Left lung (tissue), 10 donors: ENCODE measurements around the gene GCC2. TPM values are rescaled to one million over a fixed set of nuclear protein-coding genes. Genes with fewer than 3 reads are reported as not detected.

ENCODE experiments used
- ATAC-seq: fragments of 200-7000 bp; cut with Tn5 transposase; one replicate; pipeline ENCODE4 v1.9.1; 2020; ENCODE audit warnings: moderate library complexity
- DNase-seq, 4 donors: peaks; one replicate each; pipeline ENCODE4 v3.0.0-alpha.2; 2013 to 2020
- H3K27ac ChIP-seq, 2 donors: fragments of 200-600 bp; sonication (generic) in 1 of 2; one replicate each; pipeline versions ENCODE4 v1.5.0 to v1.8.0; 2020 to 2021
- H3K27me3 ChIP-seq, 2 donors: fragments of 200-600 bp; sonication (generic) in 1 of 2; one replicate each; pipeline versions ENCODE4 v1.5.0 to v1.8.0; 2020 to 2021
- H3K36me3 ChIP-seq, 2 donors: fragments of 200-600 bp; sonication (generic) in 1 of 2; one replicate each; pipeline versions ENCODE4 v1.5.0 to v1.8.0; 2020 to 2021
- H3K4me1 ChIP-seq, 2 donors: fragments of 200-600 bp; one replicate each; pipeline ENCODE4 v1.8.0; 2021
- H3K4me3 ChIP-seq, 2 donors: fragments of 200-600 bp; sonication (generic) in 1 of 2; one replicate each; pipeline versions ENCODE4 v1.5.0 to v1.8.0; 2020 to 2021; ENCODE audit warnings: mild to moderate bottlenecking in 1 of 2
- H3K9me3 ChIP-seq, 2 donors: fragments of 200-600 bp; sonication (generic) in 1 of 2; one replicate each; pipeline versions ENCODE4 v1.5.0 to v1.8.0; 2020 to 2021
- CTCF ChIP-seq, 2 donors: fragments of 200-600 bp; sonication (generic) in 1 of 2; IDR thresholded peaks; one replicate each; pipeline versions ENCODE4 v1.5.0 to v1.8.0; 2021; ENCODE audit warnings: antibody characterized with exemption in 2 of 2
- intact Hi-C, 2 donors: fragments of 100-400 bp; cut with DNase I; formaldehyde crosslinking; loops; one replicate each; pipeline versions ENCODE4 v1.11.2 to v1.14.2; 2022
- polyA plus RNA-seq, 6 donors: library from polyadenylated mRNA; unstranded; fragments of 120-200 nt; gene quantifications; one replicate each; pipeline ENCODE4 v1.2.1, GENCODE V29; 2013; ENCODE audit not compliant: insufficient read length in 6 of 6
- total RNA-seq, 2 donors: library from RNA; stranded (reverse); fragmentation: NEBNext Ultra II Directional; extraction: Animal tissue kit (Norgen Biotek cat#: 25700); gene quantifications; one replicate each; pipeline ENCODE4 v1.2.1, GENCODE V29; 2021
- donor health status: DM: no; HTN: yes; CAD: no.
- donor health status: DM: no; HTN: no; CAD: no.

The GCC2 gene
- total and polyA plus RNA-seq, 8 donors = 35.0 to 78.4 (median 54.8) TPM

- H3K4me1 ChIP-seq = peaks cover 0 to 18% of the 10 kb centered on the region in 2 donors
- no peak overlapping the region for H3K4me3 ChIP-seq
- H3K27ac ChIP-seq = no peak overlapping the region
- intact Hi-C loops = no loop called here
- no peaks in the 10 kb centered on the region for H3K9me3 ChIP-seq
- H3K36me3 ChIP-seq = no peaks in the 10 kb centered on the region
- DNase-seq = no peak
- no peaks in the 10 kb centered on the region for H3K27me3 ChIP-seq
- TF ChIP-seq CTCF (IDR thresholded peaks at IDR 0.05) = no peak
- no peak for ATAC-seq
Observed at GRCh38 chr2:108531674-108532055, 82.7 kb downstream of the GCC2 start.

GRCh38 chr2:108533832-108534583 is 85.0 kb downstream of the GCC2 start, which contains the start of gene LIMS1:
LIMS1 (plus strand) TSS chr2:108534470; CDS start chr2:108534563, 93 bp downstream.
- peak; percentile 89 to 97 (median 94) for DNase-seq
- Histone ChIP-seq H3K27ac (peak within 1 kb of the TSS; percentile 93 to 96), H3K4me1 (peaks cover 0 to 33% of the 10 kb centered on the region in 2 donors), H3K27me3 (no peaks in the 10 kb centered on the region), H3K9me3 (no peaks in the 10 kb centered on the region), H3K4me3 (peak within 1 kb of the TSS; percentile 62 to 74), H3K36me3 (no peaks in the 10 kb centered on the region)
- no peak for TF ChIP-seq CTCF (IDR thresholded peaks at IDR 0.05)
- ATAC-seq = peak; percentile 97
- intact Hi-C loops = no loop called here

GRCh38 chr2:108534584-108535356 is 85.8 kb downstream of the GCC2 start:
- Histone ChIP-seq H3K36me3 (no peaks in the 10 kb centered on the region), H3K4me1 (peaks cover 0 to 33% of the 10 kb centered on the region in 2 donors), H3K9me3 (no peaks in the 10 kb centered on the region), H3K4me3 (peak overlapping the region; percentile 56 to 74), H3K27ac (peak overlapping the region; percentile 93 to 96), H3K27me3 (no peaks in the 10 kb centered on the region)
- intact Hi-C loops = no loop called here
- ATAC-seq (no peak), DNase-seq (peak; percentile 44 to 90 (median 54))
- no peak for TF ChIP-seq CTCF (IDR thresholded peaks at IDR 0.05)

- TF ChIP-seq CTCF (IDR thresholded peaks at IDR 0.05) = no peak
- peak overlapping the region; percentile 93 to 96 for H3K27ac ChIP-seq
Observed at GRCh38 chr2:108535357-108535631, 86.3 kb downstream of the GCC2 start.

GRCh38 chr2:108536133-108536780 is 87.3 kb downstream of the GCC2 start:
- H3K36me3 ChIP-seq = no peaks in the 10 kb centered on the region
- no peak overlapping the region for H3K27ac ChIP-seq
- TF ChIP-seq CTCF (IDR thresholded peaks at IDR 0.05) = no peak
- DNase-seq = no peak
- no peak for ATAC-seq
- H3K9me3 ChIP-seq = no peaks in the 10 kb centered on the region
- intact Hi-C loops = no loop called here
- H3K4me3 ChIP-seq = peak overlapping the region in 1 of 2 donors; percentile 74
- peaks cover 0 to 38% of the 10 kb centered on the region in 2 donors for H3K4me1 ChIP-seq
- H3K27me3 ChIP-seq = no peaks in the 10 kb centered on the region

More at GRCh38 chr2:108535357-108535631, 86.3 kb downstream of the GCC2 start:
- no peaks in the 10 kb centered on the region for H3K9me3 ChIP-seq
- peak in 2 of 4 donors; percentile 39 to 49 for DNase-seq
- H3K4me3 ChIP-seq = peak overlapping the region; percentile 56 to 74
- H3K4me1 ChIP-seq = peaks cover 0 to 33% of the 10 kb centered on the region in 2 donors
- intact Hi-C loops = no loop called here
- H3K27me3 ChIP-seq = no peaks in the 10 kb centered on the region
- ATAC-seq = no peak
- no peaks in the 10 kb centered on the region for H3K36me3 ChIP-seq
